Keratinocyte (primary cell): ENCODE data around the gene CDCP1. TPM values are rescaled to one million over a fixed set of nuclear protein-coding genes. Genes with fewer than 3 reads are reported as not detected.

Experiments used
- DNase-seq: peaks from one replicate; pipeline ENCODE4 v3.0.0-alpha.2; 2011; ENCODE audit warnings: low read depth, missing footprints, low spot score
- FAIRE-seq: peaks from 2 replicates; lab custom pipeline; 2011; peaks lifted over from hg19 to GRCh38; lab: Jason Lieb, UNC
- H2AFZ ChIP-seq: 2 replicates; pipeline ENCODE4 v1.6.0; 2012; ENCODE audit warnings: low read length, control low read depth, inconsistent platforms; ENCODE audit not compliant: control insufficient read depth
- H3K27ac ChIP-seq: 2 replicates; pipeline ENCODE4 v1.5.1; 2011; ENCODE audit warnings: low read length; ENCODE audit not compliant: control insufficient read depth, insufficient read depth
- H3K27me3 ChIP-seq: 3 replicates; pipeline ENCODE4 v1.6.0; 2011; ENCODE audit warnings: low read length; ENCODE audit not compliant: control insufficient read depth, insufficient read depth; ENCODE audit errors: extremely low read depth
- H3K36me3 ChIP-seq, 2 experiments: 2 replicates in 1 of 2; 3 replicates in 1 of 2; pipeline ENCODE4 v1.5.1; 2011; ENCODE audit warnings: low read length in 2 of 2, mild to moderate bottlenecking in 1 of 2; ENCODE audit not compliant: control insufficient read depth in 2 of 2, insufficient read depth in 2 of 2; ENCODE audit errors: extremely low read depth in 1 of 2
- H3K4me1 ChIP-seq: 3 replicates; pipeline ENCODE4 v1.5.1; 2011; ENCODE audit warnings: low read length; ENCODE audit not compliant: control insufficient read depth, insufficient read depth; ENCODE audit errors: extremely low read depth
- H3K4me2 ChIP-seq: 3 replicates; pipeline ENCODE4 v1.6.0; 2011; ENCODE audit warnings: low read depth, low read length; ENCODE audit not compliant: control insufficient read depth, insufficient read depth; ENCODE audit errors: extremely low read depth
- H3K4me3 ChIP-seq, 3 experiments: fragments of 200-600 bp in 1 of 3; sonication (generic) in 1 of 3; 2 replicates in 2 of 3; 3 replicates in 1 of 3; pipeline ENCODE4 v1.5.1; 2011 to 2016; ENCODE audit warnings: low read length in 3 of 3, mild to moderate bottlenecking in 3 of 3, control low read depth in 2 of 3, inconsistent platforms in 1 of 3, low read depth in 1 of 3, mixed read lengths in 1 of 3, mixed run types in 1 of 3, moderate library complexity in 1 of 3; ENCODE audit not compliant: control insufficient read depth in 2 of 3, insufficient read depth in 2 of 3; ENCODE audit errors: extremely low read depth in 1 of 3
- H3K79me2 ChIP-seq: 2 replicates; pipeline ENCODE4 v1.6.0; 2012; ENCODE audit warnings: low read length; ENCODE audit not compliant: control insufficient read depth, insufficient read depth
- H3K9ac ChIP-seq: 3 replicates; pipeline ENCODE4 v1.6.0; 2011; ENCODE audit warnings: low read length; ENCODE audit not compliant: control insufficient read depth, insufficient read depth; ENCODE audit errors: extremely low read depth
- H3K9me1 ChIP-seq: 3 replicates; pipeline ENCODE4 v1.6.0; 2011; ENCODE audit warnings: low read length; ENCODE audit not compliant: control insufficient read depth, insufficient read depth; ENCODE audit errors: extremely low read depth
- H3K9me3 ChIP-seq: 2 replicates; pipeline ENCODE4 v1.5.1; 2012; ENCODE audit warnings: low read depth, low read length; ENCODE audit not compliant: control insufficient read depth
- H4K20me1 ChIP-seq: 3 replicates; pipeline ENCODE4 v1.6.0; 2011; ENCODE audit warnings: low read length; ENCODE audit not compliant: control insufficient read depth, insufficient read depth; ENCODE audit errors: extremely low read depth
- EZH2 ChIP-seq: IDR thresholded peaks from one replicate; pipeline ENCODE4 v1.6.1; 2012; ENCODE audit warnings: inconsistent platforms, mild to moderate bottlenecking, low read length, moderate library complexity
- dilution Hi-C: fragments of 300-500 bp; cut with MboI; formaldehyde crosslinking; loops from one replicate; pipeline ENCODE4 v1.7.0; 2020; ENCODE audit warnings: low sequenced_read_pairs; ENCODE audit not compliant: extremely low pct_ligation_motif_present
- polyA plus RNA-seq, 5 experiments: library from polyadenylated mRNA; depleted of rRNA in 3 of 5; stranded (reverse) in 3 of 5; stranded (forward) in 1 of 5; unstranded in 1 of 5; fragments of >200 nt; gene quantifications; 1 replicate in 1 of 5; 2 replicates in 3 of 5; 3 replicates in 1 of 5; pipeline versions ENCODE4 v1.2.1 to v1.2.3, GENCODE V29; 2011 to 2012; ENCODE audit warnings: missing spikeins in 2 of 5, low read depth in 1 of 5, low replicate concordance in 1 of 5
- TF ChIP-seq, protein P1 (sequence below), 3 experiments: IDR thresholded peaks in 1 of 3; conservative IDR thresholded peaks in 1 of 3; optimal IDR thresholded peaks in 1 of 3; 2 replicates in 2 of 3; 3 replicates in 1 of 3; pipeline versions ENCODE3 to v1.5.1; 2011; ENCODE audit warnings: low read length in 3 of 3, mild to moderate bottlenecking in 3 of 3, moderate library complexity in 2 of 3, control low read depth in 1 of 3, inconsistent platforms in 1 of 3; ENCODE audit not compliant: insufficient read depth in 2 of 3; ENCODE audit errors: extremely low read depth in 1 of 3

Gene CDCP1
- polyA plus RNA-seq, 1 donor (not counting 4 experiments of a cell fraction or from before 2014, with no cell fraction given), result 85.8 TPM

GRCh38 chr3:45180051-45180450 lies 33.9 kb upstream of the CDCP1 start:
- Histone ChIP-seq H3K27me3 (no peaks in the 10 kb centered on the region), H2AFZ (no peak overlapping the region), H3K4me1 (peaks cover 49% of the 10 kb centered on the region), H3K9me1 (no peaks in the 10 kb centered on the region), H3K9ac (no peak overlapping the region), H3K9me3 (no peaks in the 10 kb centered on the region), H3K79me2 (no peaks in the 10 kb centered on the region), H3K4me3 (no peak overlapping the region), H3K27ac (no peak overlapping the region), H3K36me3 (no peaks in the 10 kb centered on the region), H4K20me1 (no peaks in the 10 kb centered on the region), H3K4me2 (peak overlapping the region; percentile 5)
- DNase-seq (no peak), FAIRE-seq (peak; percentile 80)
- dilution Hi-C loops, result no loop called here
- TF ChIP-seq EZH2, result no peak
- TF ChIP-seq, protein P1, sequence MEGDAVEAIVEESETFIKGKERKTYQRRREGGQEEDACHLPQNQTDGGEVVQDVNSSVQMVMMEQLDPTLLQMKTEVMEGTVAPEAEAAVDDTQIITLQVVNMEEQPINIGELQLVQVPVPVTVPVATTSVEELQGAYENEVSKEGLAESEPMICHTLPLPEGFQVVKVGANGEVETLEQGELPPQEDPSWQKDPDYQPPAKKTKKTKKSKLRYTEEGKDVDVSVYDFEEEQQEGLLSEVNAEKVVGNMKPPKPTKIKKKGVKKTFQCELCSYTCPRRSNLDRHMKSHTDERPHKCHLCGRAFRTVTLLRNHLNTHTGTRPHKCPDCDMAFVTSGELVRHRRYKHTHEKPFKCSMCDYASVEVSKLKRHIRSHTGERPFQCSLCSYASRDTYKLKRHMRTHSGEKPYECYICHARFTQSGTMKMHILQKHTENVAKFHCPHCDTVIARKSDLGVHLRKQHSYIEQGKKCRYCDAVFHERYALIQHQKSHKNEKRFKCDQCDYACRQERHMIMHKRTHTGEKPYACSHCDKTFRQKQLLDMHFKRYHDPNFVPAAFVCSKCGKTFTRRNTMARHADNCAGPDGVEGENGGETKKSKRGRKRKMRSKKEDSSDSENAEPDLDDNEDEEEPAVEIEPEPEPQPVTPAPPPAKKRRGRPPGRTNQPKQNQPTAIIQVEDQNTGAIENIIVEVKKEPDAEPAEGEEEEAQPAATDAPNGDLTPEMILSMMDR (optimal IDR thresholded peaks at IDR 0.05 in 1 of 3, IDR thresholded peaks at IDR 0.05 in 1 of 3, conservative IDR thresholded peaks at IDR 0.05 in 1 of 3; ENCODE audit: extremely low read depth in 1 of 3, insufficient read depth in 2 of 3, low read length in 3 of 3), result no peak

DNA sequence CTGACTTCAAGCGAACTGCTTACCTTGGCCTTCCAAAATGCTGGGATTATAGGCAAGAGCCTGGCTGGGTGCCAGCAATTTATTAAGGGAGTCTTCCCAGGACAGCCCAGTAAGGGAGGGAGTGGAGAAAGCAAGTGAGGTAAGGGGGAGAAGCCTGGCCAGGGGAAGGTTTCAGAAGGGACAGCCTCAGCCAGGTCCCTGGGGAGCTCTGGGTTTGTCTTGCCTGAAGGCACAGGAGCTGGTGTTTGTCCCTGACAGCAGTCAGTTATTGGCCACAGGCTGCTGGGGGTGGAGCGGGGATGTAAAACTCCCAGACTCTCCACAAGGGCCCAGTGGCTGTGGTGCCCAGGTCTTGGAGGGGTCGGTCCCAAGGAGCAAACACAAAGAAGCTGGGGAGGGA lies 33.0 kb upstream of the CDCP1 start:
- no peaks in the 10 kb centered on the region for H3K79me2 ChIP-seq
- H3K9me3 ChIP-seq, result no peaks in the 10 kb centered on the region
- no peak for FAIRE-seq
- dilution Hi-C loops, result no loop called here
- no peaks in the 10 kb centered on the region for H3K9me1 ChIP-seq
- no peaks in the 10 kb centered on the region for H3K36me3 ChIP-seq
- H3K4me3 ChIP-seq, result no peak overlapping the region
- H3K9ac ChIP-seq, result no peak overlapping the region
- H3K27ac ChIP-seq, result no peak overlapping the region
- peaks cover 49% of the 10 kb centered on the region for H3K4me1 ChIP-seq
- H2AFZ ChIP-seq, result no peak overlapping the region
- TF ChIP-seq EZH2, result no peak
- TF ChIP-seq, protein P1 (optimal IDR thresholded peaks at IDR 0.05 in 1 of 3, IDR thresholded peaks at IDR 0.05 in 1 of 3, conservative IDR thresholded peaks at IDR 0.05 in 1 of 3; ENCODE audit: extremely low read depth in 1 of 3, insufficient read depth in 2 of 3, low read length in 3 of 3), result no peak
- H3K27me3 ChIP-seq, result no peaks in the 10 kb centered on the region
- no peak overlapping the region for H3K4me2 ChIP-seq
- no peaks in the 10 kb centered on the region for H4K20me1 ChIP-seq
- DNase-seq, result no peak
